Cardiac fibroblast (primary cell): ENCODE data around the gene MIER1.

Source experiments
- DNase-seq, 2 donors: peaks; one replicate each; pipeline versions ENCODE4 v3.0.0 to v3.0.0-alpha.2; 2010; ENCODE audit warnings: low read depth in 2 of 2
- H3K4me3 ChIP-seq, 2 donors: replicated peaks in 1 of 2; 1 replicate in 1 of 2; 2 replicates in 1 of 2; pipeline ENCODE4 v1.5.1; 2011; ENCODE audit warnings: low read depth in 2 of 2, low read length in 2 of 2, mild to moderate bottlenecking in 2 of 2, moderate library complexity in 1 of 2
- TF ChIP-seq, protein P1 (sequence below): IDR thresholded peaks from one replicate; pipeline ENCODE4 v1.5.1; 2011; ENCODE audit warnings: low read depth, mild to moderate bottlenecking, low read length, inconsistent platforms

The MIER1 gene

DNA sequence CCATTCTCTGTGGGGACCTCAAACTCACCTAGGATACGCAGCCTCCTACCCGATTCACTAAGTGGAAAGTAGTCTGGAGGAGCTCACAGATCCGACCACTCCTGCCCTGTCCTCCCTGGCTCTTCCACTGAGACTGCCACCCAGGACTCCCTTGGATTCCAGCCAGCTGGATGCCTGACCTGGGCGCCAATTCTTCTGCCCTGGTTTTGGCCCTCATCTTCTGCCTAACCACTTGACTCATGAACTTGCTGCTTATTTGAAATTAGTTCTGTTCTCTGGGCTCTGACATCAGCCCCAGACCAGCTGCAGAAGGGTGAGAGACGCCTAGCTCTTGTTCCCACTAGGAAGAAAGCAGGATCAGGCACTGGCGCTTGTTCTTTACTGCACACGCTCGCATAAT lies 80.3 kb downstream of the MIER1 start:
- TF ChIP-seq, protein P1, sequence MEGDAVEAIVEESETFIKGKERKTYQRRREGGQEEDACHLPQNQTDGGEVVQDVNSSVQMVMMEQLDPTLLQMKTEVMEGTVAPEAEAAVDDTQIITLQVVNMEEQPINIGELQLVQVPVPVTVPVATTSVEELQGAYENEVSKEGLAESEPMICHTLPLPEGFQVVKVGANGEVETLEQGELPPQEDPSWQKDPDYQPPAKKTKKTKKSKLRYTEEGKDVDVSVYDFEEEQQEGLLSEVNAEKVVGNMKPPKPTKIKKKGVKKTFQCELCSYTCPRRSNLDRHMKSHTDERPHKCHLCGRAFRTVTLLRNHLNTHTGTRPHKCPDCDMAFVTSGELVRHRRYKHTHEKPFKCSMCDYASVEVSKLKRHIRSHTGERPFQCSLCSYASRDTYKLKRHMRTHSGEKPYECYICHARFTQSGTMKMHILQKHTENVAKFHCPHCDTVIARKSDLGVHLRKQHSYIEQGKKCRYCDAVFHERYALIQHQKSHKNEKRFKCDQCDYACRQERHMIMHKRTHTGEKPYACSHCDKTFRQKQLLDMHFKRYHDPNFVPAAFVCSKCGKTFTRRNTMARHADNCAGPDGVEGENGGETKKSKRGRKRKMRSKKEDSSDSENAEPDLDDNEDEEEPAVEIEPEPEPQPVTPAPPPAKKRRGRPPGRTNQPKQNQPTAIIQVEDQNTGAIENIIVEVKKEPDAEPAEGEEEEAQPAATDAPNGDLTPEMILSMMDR: no peak
- no peak for DNase-seq
- no peak overlapping the region for H3K4me3 ChIP-seq

DNA sequence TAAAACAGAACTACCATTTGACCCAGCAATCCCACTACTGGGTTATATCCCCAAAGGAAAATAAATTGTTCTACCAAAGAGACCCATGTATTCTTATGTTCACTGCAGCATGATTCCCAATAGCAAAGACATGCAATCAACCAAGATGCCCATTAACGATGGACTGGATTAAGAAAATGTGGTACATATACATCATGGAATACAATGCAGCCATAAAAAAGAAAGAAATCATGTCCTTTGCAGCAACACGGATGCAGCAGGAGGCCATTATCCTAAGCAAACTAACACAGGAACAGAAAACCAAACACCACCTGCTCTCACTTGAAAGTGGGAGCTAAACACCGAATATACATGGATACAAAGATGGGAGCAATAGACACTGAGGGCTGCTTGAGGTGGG lies 85.0 kb downstream of the MIER1 start:
- TF ChIP-seq, protein P1: no peak
- H3K4me3 ChIP-seq: no peak overlapping the region
- DNase-seq: no peak

DNA sequence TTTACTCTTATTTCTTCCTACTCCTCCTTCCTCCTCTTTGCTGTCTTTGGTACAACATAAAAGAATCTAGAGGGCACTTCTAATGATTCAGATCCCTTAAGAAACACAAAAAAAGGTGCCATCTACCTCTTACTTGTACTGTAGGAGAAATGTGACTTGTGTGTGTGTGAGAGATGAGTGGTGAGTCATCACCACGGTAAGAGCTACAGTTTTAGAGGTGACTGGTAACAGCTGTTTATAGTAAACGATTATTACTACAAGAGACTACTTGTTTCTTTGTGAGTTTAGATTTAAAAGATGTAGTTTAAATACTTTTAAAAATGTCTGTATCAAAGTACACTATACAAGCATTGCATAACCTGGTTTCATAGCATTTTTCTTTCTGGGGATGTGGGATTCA lies 88.8 kb downstream of the MIER1 start:
- TF ChIP-seq, protein P1: no peak
- DNase-seq: peak; percentile 58 to 65
- H3K4me3 ChIP-seq: no peak overlapping the region

- no peak overlapping the region for H3K4me3 ChIP-seq
- DNase-seq: no peak
- TF ChIP-seq, protein P1: no peak
These were observed 93.8 kb downstream of the MIER1 start for GRCh38 chr1:67018574-67018973.

GRCh38 chr1:67019121-67019520 lies 94.3 kb downstream of the MIER1 start:
- DNase-seq: no peak
- TF ChIP-seq, protein P1: no peak
- H3K4me3 ChIP-seq: no peak overlapping the region

DNA sequence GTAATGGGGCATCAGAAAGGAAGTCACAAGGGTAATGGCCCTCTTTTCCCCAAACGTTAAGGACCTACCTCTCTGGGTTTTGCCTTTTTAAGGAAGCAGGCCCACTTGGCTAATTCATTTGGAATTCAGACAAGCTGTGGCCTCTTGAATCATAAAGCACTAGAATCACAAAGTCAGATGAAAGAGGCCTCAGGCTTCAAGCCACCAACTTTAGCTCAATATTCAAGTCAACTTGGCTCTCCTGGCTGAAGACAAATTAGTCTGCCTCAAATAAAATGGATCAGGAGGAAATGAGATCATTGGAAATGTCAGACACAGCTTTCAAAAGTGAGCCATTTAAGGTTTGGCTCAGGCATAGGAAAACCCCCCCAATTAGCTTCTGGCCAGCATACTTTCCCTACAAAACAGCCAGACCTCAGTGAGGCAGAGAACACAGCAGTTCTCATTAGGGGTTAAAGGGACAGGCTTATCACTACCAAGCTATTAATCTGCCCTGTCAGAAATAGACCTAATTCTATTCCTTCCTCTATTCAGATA lies 94.9 kb downstream of the MIER1 start:
- peak; percentile 69 to 76 for DNase-seq
- TF ChIP-seq, protein P1: no peak
- no peak overlapping the region for H3K4me3 ChIP-seq

- TF ChIP-seq, protein P1: no peak
- no peak overlapping the region for H3K4me3 ChIP-seq
- peak; percentile 50 to 69 for DNase-seq
These were observed 95.5 kb downstream of the MIER1 start for GRCh38 chr1:67020304-67020703.
